ENCODE results near the gene DERL2. TPM values are rescaled to one million over a fixed set of nuclear protein-coding genes. Genes with fewer than 3 reads are reported as not detected.

The DERL2 gene
- total and polyA plus RNA-seq, 4 donors: 39.3 to 104 (median 62.8) TPM

GRCh38 chr17:5527601-5528250 lies 41.7 kb upstream of the DERL2 start:
- 83 to 84% methylated on average over 9 of the region's 9 CpGs for WGBS, 2 donors
- H3K27me3 ChIP-seq (ENCODE audit: control insufficient read depth in 3 of 3, insufficient read depth in 3 of 3, low read length in 2 of 3): no peaks in the 10 kb centered on the region
- H3K36me3 ChIP-seq (ENCODE audit: control insufficient read depth in 4 of 4, insufficient read depth in 4 of 4, low read length in 4 of 4): peaks cover 0 to 32% (median 0%) of the 10 kb centered on the region in 4 donors
- no peak overlapping the region for H3K9ac ChIP-seq (ENCODE audit: insufficient read depth in 1 of 2, low read length in 2 of 2)
- no peaks in the 10 kb centered on the region for H3K4me1 ChIP-seq (ENCODE audit: control insufficient read depth in 5 of 5, insufficient read depth in 5 of 5, low read length in 5 of 5)
- H3K9me3 ChIP-seq (ENCODE audit: control insufficient read depth in 4 of 4, insufficient read depth in 3 of 4, low read length in 3 of 4): no peaks in the 10 kb centered on the region
- DNase-seq (no peak), ATAC-seq (ENCODE audit: insufficient read depth, low FRiP score) (no peak)
- TF ChIP-seq CTCF (IDR thresholded peaks at IDR 0.05; ENCODE audit: control extremely low read depth, extremely low read depth): no peak
- no peak overlapping the region for H3K27ac ChIP-seq (ENCODE audit: low read depth in 1 of 2, low read length in 1 of 2)
- H3K4me3 ChIP-seq: no peak overlapping the region

DNA sequence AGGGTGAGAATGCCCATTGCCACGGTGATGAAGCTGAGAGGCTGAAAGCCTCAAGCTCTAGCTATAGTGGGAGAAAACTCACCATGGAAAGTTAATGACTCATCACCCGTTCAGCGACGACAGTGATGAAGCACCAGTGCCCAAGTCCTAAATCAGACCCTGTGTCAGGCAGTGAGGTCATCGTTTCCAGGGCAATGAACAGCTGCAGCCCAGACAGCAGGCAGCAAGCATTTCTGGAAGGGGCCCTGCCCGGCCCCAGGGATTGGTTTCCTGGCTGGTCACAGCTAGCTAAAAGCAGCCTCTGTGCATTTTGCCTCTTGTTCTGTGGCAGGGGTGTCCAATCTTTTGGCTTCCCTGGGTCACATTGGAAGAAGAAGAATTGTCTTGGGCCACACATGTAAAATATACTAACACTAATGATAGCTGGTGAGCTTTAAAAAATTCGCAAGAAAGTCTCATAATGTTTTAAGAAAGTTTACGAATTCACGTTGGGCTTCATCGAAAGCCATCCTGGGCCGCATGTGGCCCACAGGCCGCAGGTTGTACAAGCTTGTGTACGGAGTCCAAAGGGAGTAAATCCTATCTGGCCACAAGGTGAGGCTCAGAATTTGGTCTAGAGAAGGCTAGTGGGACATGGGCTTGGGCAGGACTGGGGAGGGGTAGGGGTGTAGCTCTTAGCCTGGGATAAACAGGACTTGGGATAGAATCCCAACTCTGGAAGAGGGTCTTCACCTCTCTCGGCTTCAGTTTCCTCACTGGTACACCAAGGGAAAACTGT lies 41.0 kb upstream of the DERL2 start:
- DNase-seq (peak; percentile 44 to 49 (median 47)), ATAC-seq (ENCODE audit: insufficient read depth, low FRiP score) (peak; percentile 41)
- Histone ChIP-seq H3K4me3 (no peak overlapping the region), H3K36me3 (ENCODE audit: control insufficient read depth in 4 of 4, insufficient read depth in 4 of 4, low read length in 4 of 4) (peaks cover 0 to 33% (median 0%) of the 10 kb centered on the region in 4 donors), H3K4me1 (ENCODE audit: control insufficient read depth in 5 of 5, insufficient read depth in 5 of 5, low read length in 5 of 5) (peaks cover 0 to 2% (median 0%) of the 10 kb centered on the region in 5 donors), H3K9me3 (ENCODE audit: control insufficient read depth in 4 of 4, insufficient read depth in 3 of 4, low read length in 3 of 4) (no peaks in the 10 kb centered on the region), H3K27ac (ENCODE audit: low read depth in 1 of 2, low read length in 1 of 2) (peak overlapping the region; percentile 27 to 49), H3K9ac (ENCODE audit: insufficient read depth in 1 of 2, low read length in 2 of 2) (no peak overlapping the region), H3K27me3 (ENCODE audit: control insufficient read depth in 3 of 3, insufficient read depth in 3 of 3, low read length in 2 of 3) (no peaks in the 10 kb centered on the region)
- TF ChIP-seq CTCF (IDR thresholded peaks at IDR 0.05; ENCODE audit: control extremely low read depth, extremely low read depth): no peak
- WGBS, 2 donors: 58 to 59% methylated on average over 14 of the region's 14 CpGs

- ATAC-seq (ENCODE audit: insufficient read depth, low FRiP score) (no peak), DNase-seq (no peak)
- 93 to 97% methylated on average over 5 of the region's 5 CpGs for WGBS, 2 donors
- no peak for TF ChIP-seq CTCF (IDR thresholded peaks at IDR 0.05; ENCODE audit: control extremely low read depth, extremely low read depth)
- Histone ChIP-seq H3K9ac (ENCODE audit: insufficient read depth in 1 of 2, low read length in 2 of 2) (no peak overlapping the region), H3K36me3 (ENCODE audit: control insufficient read depth in 4 of 4, insufficient read depth in 4 of 4, low read length in 4 of 4) (peaks cover 0 to 29% (median 0%) of the 10 kb centered on the region in 4 donors), H3K27me3 (ENCODE audit: control insufficient read depth in 3 of 3, insufficient read depth in 3 of 3, low read length in 2 of 3) (no peaks in the 10 kb centered on the region), H3K27ac (ENCODE audit: low read depth in 1 of 2, low read length in 1 of 2) (no peak overlapping the region), H3K9me3 (ENCODE audit: control insufficient read depth in 4 of 4, insufficient read depth in 3 of 4, low read length in 3 of 4) (no peaks in the 10 kb centered on the region), H3K4me3 (no peak overlapping the region), H3K4me1 (ENCODE audit: control insufficient read depth in 5 of 5, insufficient read depth in 5 of 5, low read length in 5 of 5) (peaks cover 0 to 2% (median 0%) of the 10 kb centered on the region in 5 donors)
Measured at GRCh38 chr17:5523249-5523648, 37.3 kb upstream of the DERL2 start.

All from lung (tissue), 12 donors.